Iris pigment epithelial cell (primary cell): ENCODE measurements around the gene ADCK1.
"Not testable (repeated sequence)": the region's sequence is repeated elsewhere in the genome, so short reads cannot be mapped to it uniquely, and the experiment has no call there.

ENCODE experiments used
- DNase-seq: peaks from one replicate; pipeline ENCODE4 v3.0.0-alpha.2; 2011; ENCODE audit warnings: low read depth

The ADCK1 gene

DNA sequence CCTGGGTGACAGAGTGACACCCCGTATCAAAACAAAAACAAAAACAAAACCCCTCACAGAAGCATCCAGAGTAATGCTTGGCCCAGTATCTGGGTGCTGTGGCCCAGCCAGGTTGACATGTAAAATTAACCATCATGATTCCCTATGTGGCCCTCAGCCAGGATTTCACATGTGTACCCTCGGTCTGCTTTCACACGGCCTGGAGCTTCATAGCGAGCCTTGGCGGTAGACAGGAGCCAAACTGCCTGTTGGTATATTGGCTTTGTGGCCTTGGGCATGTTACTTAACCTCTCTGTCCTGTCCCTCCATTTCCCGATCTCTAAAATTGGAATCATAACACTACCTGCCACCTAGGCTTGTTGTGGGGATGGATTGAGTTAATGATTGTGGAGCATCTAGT lies 65.5 kb downstream of the ADCK1 start:
- DNase-seq = no peak

DNA sequence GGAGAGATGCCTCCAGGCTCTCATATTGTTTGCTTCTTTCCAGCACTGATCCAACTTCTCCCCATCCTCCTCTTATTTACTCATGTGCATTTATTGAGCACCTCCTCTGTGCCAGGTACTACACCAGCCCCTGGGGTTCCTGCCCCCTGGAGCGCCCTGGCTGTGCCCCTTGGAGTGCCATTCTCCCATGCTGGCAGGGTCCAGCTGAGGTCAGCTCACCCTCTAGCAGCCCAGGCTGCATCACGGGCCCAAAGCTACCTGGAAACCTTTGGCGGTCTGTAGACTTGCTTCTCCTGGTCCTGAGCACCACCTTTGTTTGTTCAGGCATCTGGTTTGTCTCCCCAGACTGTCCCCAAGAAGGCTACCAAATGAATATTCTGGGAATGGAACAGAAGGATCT lies 67.0 kb downstream of the ADCK1 start:
- DNase-seq = no peak

DNA sequence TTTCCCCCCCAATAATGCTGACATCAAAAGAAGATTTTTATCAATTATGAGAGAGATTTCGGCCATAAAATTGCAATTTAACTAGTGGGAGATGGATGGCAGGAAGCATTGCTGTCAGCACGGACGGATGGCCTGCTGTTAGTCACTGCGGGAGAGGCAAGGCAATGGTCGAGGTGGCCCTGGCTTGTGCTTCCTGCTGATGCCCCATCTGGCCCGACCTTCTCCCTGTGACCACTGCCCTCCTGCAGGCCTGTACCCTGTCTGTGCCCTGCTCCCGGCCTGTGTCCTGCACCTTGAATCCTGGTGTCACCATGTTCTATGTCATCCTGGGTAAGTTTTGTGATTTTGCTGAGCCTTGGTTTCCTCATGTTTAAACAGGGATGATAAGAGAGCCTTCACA lies 67.6 kb downstream of the ADCK1 start:
- DNase-seq = no peak

DNA sequence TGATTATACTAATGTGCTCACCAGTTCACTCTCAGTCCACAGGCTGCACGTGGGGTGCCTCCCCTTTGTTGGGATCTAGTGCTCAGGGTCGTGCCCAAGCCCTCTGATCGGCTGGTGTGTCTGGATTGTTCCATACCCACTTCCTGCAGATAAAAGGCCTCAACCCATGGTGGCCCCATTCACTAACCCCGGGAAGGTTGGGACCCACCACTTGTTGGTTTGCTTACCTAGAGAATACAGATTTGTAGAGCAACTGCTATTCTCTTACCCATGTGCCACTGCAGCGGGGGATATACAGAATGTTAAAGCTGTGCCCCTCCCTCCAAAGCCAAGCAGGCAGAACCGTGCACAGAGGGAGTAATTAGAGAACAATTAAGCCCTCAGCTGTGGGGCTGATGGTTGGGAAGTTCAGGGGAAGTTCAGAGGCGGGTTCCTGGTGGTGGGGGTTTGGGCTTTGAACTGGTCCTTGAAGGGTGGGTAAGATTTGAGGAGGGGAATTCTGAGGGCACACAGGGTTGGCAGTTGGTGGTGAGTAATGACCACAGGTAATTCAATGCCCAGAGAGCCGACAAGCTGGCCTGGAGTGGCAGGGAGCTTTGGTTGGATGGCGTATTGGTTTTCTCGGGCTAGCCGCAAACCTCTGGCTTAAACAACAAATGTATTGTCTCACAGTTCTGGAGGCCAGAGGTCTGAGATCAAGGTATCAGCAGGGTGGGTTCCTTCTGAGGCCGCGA lies 68.8 kb downstream of the ADCK1 start:
- no peak for DNase-seq

DNA sequence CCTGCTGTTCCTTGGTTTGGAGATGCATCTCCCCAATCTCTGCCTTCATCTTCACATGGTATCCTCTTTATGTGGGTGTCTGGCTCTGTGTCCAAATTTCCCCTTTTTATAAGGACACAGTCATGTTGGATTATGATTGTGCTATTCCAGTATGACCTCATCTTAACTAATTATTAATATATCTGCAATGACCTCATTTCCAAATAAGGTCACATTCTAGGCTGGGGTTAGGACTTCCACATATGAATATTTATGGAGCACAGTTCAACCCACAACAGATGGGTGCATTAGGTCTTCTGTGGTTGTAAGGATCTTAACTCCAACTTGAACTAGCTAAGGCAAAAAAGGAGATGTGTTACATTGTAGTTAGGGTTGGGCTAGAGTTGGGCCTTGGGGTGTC lies 69.4 kb downstream of the ADCK1 start:
- no peak for DNase-seq

DNA sequence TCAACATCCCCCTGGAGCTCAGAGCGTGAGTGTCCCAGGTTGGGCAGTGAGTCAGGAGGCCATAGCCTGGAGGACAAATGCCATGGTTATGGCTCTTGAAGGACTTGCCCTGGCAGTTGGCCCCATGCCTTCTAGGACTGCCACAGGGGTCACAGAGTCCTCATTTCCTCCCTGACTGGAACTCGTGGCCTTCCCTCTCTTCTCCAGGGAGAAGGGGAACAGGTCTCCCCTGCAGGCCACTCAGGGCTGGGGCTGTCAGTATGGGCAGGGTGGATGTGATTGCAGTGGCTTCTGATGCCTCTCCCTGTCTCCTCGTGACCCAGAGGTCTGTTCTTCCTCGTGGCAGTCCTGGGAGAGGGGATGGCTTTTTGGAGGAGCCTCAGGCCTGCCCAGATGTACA lies 70.7 kb downstream of the ADCK1 start:
- DNase-seq = no peak

DNA sequence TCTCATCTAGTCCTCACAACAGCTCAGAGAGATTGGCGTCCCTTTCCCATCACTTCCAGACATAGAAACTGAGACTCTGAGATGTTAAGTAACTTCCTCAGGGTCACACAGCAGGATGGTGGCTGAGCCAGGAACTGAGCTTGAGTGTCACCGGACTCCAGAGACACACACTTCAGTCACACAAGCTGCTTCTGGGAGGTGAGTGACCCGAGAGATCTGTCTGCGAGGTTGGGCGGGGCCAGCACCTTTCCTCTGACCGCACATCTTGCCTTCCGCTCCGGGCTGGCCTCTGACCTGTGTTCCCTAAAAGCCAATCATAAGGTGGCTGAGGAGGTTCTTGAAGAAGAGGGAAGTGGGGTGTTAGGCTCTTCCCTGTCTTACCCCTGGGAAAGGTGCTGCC lies 72.2 kb downstream of the ADCK1 start:
- DNase-seq = no peak

DNA sequence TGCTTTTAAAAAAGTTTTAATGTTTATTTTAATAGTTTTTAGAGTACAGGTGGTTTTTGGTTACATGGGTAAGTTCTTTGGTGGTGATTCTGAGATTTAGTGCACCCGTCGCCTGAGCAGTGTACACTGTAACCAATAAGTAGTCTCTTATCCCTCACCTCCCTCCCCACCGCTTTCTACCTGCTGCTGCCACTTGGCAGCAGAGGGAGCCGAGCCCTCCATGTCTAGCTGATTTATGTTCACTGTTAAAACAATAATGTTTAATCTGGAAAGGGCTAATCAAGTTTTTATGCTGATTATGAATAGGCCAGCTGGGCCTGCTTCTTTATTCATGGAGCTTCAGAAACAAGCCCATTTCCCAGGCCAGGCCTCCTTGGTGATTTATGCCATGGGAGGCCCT lies 73.1 kb downstream of the ADCK1 start:
- no peak for DNase-seq

DNA sequence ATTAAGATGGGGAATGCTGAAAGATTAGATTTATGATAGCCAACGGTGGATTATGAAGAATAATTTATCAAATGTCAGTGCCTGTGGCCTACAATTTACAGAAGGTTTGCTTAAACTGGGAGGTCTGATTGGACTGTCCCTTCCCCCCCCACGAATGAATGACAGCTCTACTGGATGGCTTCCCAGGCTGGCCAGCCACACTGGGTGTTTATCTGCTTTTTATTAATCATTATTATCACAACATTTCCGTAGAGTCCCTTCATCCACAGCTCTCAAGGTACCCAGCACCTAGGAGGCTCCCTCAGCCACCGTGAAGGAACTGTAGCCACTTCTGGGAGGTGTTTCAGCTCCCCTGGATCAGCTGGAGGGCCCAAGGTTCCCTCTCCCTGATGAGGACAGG lies 78.9 kb downstream of the ADCK1 start:
- no peak for DNase-seq

DNA sequence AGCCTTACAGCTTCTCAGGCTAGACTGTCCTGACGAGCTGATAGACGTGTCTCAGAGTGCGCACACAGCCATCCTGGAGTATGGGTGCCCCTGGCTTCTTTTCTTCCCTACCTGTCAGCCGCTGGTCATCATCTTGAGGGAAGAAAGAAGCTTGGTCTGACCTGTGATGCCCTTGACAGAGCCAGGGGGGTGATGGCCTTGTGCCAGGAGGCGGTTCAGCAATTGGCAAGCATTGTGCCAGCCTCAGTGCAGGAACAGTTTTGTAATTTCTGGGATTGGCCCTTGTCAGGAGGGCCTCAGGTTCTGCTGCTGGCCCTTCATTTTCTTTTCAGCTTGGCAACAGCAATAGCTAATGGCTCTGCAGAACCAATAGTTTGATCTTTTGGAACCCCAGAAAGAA lies 80.1 kb downstream of the ADCK1 start:
- no peak for DNase-seq

DNA sequence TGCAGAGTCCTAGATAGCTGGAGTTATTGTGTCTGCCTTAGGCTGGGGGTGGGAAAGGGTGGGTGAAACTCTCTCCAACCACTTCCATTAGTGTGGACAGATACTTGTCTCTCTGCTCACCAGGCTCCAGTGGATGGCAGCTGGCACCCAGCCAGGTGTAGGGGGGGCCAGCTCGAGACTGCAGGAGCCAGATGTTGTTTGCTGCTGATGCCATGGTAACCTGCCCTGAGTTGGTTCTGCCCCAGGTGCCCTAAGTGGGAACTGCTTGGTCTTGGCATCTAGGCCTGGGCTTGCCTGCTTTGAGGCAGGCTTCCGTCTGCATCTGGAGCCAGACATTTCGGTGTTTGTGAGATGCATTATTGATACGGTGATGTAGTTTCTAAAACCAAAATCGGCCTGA lies 82.2 kb downstream of the ADCK1 start:
- DNase-seq = no peak

DNA sequence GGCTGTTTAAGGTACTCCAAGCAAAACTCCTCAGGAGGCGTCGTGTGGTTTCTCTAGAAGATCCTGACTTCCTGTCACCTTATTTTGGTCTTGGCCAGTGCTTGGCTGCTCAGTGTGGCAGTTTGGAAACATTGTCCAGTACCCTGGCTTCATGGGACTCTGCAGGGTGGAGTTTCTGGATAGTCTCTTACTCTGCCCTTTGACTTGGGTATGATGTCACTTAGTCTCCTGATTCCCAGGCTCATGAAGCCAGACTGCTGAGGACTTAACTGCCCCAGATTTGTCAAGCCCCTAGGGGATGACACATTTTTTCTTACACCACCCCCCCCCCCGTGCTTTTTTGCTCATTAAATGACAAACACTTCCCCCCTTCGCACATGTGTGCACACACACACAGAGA lies 82.7 kb downstream of the ADCK1 start:
- no peak for DNase-seq

DNA sequence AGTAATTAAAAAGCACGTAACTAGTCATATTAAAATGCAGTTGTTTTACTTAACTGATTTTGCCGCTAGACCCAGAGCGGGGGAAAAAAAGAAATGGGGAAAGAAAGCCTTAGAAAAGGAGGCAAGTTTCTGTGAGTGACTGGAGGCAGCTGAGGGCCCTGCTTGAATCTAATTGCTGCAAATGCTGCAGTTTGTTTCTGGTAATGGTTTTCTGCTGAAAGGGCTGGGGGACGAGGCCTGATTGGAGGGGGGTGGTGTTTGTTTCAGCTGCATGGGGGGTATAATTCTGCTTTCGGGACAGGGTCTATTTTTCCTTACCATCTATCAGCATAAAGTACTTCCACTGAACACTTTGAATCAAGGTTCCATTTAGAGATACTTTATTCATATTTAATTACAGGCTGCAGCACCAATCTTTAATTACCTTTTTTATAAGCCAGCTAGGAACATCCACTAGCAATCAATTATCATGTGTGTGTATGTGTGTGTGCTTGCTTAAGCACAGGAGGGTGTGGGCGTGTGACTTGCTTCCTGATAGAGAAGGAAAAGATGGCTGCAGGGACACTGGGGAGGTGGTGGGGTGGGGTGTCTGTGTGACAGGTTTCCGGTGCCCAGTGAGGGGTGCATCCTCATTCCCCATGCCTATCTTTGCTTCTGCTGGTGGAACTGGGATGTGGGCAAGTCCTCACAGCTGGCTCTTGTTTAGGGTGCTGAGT lies 83.4 kb downstream of the ADCK1 start:
- no peak for DNase-seq

DNA sequence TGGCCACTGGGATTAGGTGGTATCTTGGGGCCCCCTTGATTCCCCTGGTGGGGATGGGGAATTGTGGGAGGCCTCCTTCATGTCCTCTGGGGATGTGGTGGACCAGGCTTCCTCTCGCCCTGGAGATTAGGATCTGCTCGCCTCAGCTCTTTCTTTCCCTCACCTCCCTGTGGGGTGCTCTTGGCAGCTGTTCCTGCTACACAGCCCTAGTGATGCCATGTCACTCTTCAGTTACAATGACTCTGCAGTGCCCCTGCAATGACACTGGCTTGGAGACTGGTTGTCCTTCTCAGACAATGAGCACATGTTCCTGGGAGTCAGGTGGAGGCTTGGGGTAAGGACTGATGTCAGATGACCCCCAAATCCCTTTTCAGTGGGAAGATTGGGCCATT lies 83.9 kb downstream of the ADCK1 start:
- no peak for DNase-seq

DNA sequence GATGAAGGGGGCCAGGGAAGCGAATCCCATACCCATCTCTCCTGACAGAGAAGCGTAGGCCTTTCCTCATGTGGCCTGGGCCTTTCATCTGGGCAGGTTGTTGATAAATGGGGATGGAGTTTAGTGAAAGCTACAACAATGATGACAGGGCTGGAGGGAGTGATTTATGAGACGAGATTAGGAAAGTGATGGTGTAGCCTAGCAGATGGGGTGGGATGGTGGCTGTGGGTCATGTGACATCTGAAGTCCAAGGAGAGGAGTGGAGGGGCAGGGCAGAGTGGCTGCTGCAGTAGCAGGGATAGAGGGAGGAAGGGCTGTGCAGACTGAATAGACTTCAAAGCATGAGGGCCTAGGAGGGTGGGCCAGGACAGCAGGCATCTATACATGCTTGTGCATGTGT lies 85.5 kb downstream of the ADCK1 start:
- DNase-seq = no peak

DNA sequence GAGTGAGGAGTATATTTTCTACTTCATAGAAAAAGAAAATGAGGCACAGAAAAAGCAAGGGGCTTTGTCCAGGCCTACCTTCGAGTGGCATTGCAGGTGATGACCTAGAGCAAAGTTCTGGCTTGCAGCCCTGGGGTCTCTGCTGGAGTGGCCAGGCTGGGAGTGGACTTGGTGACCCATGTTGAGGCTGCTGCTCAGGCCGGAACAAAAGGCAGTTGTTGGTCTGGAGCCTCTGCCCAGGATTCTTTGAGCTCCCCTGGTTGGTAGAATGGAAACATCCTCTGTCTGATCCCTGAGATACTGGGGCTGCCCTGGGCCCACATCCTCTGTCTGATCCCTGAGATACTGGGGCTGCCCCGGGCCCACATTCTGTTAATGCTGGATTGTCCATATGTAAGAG lies 86.1 kb downstream of the ADCK1 start:
- DNase-seq = no peak

DNA sequence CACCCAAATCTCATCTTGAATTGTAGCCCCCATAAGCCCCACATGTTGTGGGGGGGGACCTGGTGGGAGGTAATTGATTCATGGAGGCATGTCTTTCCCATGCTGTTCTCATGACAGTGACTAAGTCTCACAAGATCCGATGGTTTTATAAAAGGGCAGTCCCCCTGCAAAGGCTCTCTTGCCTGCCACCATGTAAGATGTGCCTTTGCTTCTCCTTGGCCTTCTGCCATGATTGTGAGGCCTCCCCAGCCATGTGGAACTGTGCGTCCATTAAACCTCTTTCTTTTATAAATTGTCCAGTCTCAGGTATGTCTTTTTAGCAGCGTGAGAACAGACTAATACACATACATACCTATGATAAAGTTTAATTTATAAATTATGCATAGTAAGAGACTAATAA lies 89.0 kb downstream of the ADCK1 start:
- DNase-seq = not testable (repeated sequence)

DNA sequence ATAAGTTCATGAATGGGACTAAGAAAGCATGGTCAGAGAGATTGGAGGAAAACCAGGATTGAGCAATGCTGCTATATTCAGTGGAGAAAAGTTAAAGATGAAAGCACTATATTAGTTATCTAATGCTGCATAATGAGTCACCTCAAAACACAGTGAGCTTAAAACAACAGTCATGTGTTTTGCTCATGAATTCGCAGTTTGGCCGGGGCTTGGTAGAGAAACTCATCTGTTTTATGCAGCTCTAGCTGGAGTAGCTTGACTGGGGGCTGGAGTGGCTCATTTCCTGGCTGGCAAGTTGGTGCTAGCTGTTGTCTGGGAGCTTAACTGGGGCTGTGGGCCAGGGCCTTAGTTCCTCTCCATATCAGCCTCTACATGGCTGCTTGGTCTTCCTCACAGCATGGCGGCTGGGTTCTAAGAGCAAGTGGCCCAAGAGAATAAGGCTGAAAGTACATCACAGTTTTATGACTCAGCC lies 90.1 kb downstream of the ADCK1 start:
- DNase-seq = peak; percentile 90

DNA sequence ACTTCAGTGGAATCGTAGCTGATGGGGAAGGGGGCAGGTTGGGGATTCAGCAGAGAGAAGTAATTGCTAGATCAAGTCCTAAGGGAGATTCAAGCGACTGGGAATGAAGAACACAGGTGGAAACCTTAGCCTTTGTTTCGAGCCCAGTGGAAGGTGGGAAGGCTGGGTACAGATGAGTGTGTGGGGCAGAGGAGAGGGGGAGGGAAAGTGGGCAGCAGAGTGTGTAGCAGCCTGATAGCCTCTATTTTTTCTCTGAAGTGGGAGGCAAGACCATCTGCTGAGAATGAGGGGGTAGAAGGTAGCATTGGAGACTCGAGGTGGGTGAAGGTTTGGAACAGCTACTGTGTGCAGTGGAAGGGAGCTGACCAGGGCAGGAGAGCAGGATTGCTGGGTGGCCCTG lies 91.0 kb downstream of the ADCK1 start:
- no peak for DNase-seq

DNA sequence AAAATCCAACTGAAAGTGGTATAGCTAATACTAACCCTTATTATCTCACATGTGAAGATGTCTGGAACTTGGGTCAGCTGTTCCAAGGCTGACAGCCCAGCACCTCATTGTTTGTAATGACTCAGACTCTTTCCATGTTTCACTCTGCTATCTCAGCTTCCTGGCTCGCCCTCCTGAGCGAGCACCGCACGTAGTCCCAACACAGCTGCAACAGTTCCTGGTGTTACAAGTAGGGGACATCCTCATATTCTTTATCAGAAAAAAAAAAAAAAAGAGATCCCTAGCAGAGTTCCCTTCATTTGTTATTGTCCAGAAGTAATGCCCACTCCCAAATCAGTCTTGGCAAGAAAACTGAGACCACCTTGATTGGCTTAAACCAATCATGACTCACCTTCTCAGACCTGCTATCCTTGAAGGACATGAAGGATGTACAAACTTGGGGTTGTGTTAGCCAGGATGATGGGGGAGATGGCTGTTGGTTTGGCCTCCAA lies 92.5 kb downstream of the ADCK1 start:
- peak; percentile 69 for DNase-seq

DNA sequence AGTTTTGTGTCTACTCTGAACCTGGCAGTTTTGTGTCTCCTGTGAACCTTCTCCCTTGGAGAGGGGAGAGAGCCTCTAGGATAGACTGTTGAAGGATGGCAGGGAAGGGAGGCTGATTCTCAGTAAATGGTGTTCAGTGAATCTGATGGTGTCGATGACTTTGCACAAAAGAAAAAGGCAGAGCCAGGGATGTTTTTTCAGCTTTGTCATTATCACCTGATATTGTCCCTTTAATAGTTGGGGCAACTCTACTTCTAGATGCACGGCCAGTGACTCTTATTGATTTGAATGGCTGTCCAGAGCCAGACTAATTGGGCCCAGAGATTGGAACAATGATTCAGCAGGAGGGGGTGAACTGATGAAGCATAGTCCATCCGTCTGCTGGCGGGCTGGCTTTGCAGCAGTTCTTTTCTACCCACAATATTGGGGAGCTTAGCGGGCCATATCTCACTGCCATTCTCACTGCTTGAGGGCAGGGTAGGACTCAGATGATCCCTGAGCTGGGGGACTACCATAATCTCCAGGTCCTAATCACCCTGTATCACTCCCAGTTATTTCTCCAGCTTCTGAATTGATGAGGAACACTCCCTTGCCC lies 93.1 kb downstream of the ADCK1 start:
- DNase-seq = no peak

DNA sequence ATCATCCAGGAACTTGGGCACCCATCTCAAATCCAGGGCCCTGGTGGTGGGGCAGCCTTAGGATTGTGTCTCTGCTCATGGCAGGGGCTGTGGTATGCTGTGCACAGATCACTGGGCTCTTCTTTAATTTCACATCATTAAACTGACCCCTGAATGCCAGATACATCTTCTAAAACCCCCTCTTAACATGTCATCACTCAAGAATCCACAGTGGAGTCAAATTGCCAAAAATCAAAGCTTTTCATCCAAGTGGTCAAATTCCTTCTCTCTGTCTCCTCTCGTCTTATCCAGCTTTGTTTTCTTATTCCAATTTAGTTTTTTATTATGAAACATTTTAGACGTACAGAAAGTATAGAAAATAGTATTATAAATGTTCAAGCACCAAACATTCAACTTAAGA lies 97.5 kb downstream of the ADCK1 start:
- DNase-seq = peak; percentile 14

DNA sequence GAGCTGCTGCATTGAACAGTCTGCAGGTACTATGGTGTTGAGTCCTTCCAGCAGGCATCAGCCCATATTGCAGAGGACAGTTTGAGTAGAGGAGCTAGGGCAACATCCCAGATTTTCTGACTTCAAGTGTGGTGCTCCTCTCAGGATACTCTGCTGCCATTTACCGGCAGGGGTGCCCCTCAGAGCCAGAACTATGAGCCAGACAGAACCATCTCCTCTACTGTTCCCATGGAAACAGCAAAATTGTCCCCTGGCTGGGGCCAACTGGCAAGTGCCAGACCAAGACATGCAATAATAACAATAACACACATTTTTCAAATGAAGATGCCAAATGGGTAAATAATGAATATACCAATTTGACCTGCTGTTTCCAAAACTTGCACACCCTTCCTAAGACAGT lies 102.9 kb downstream of the ADCK1 start:
- no peak for DNase-seq
